Activated naive CD4-positive, alpha-beta T cell treated with anti-CD3 and anti-CD28 coated beads for 36 hours (primary cell): ENCODE results near the gene CCNC. TPM values are rescaled to one million over a fixed set of nuclear protein-coding genes. Genes with fewer than 3 reads are reported as not detected.
"Not testable (repeated sequence)": the region's sequence is repeated elsewhere in the genome, so short reads cannot be mapped to it uniquely, and the experiment has no call there.

Experiments
- CTCF ChIA-PET: fragments of 350-600 bp; sonication (Branson Sonifier 250); formaldehyde crosslinking; loops from one replicate; lab custom pipeline; 2021; ENCODE audit warnings: antibody characterized with exemption; lab: Charles Lee
- DNase-seq: peaks from one replicate; pipeline ENCODE4 v3.0.0-alpha.2; 2020
- H3K27ac Mint-ChIP-seq: one replicate; pipeline ENCODE4 v1.8.0; 2021; ENCODE audit warnings: mild to moderate bottlenecking, mixed read lengths
- H3K27me3 Mint-ChIP-seq: one replicate; pipeline ENCODE4 v1.8.0; 2021; ENCODE audit warnings: low read depth, mixed read lengths
- H3K36me3 Mint-ChIP-seq: one replicate; pipeline ENCODE4 v1.8.0; 2021; ENCODE audit warnings: low read depth, mixed read lengths
- H3K4me1 Mint-ChIP-seq: one replicate; pipeline ENCODE4 v1.8.0; 2021; ENCODE audit warnings: low read depth, mixed read lengths
- H3K4me3 Mint-ChIP-seq: one replicate; pipeline ENCODE4 v1.8.0; 2021; ENCODE audit warnings: mild to moderate bottlenecking, moderate library complexity, mixed read lengths
- H3K9me3 Mint-ChIP-seq: one replicate; pipeline ENCODE4 v1.8.0; 2021; ENCODE audit warnings: mixed read lengths
- intact Hi-C: fragments of 100-400 bp; cut with micrococcal nuclease; formaldehyde crosslinking; loops from one replicate; pipeline ENCODE4 v1.15.1; 2023
- total RNA-seq, 2 experiments: library from RNA; stranded (reverse); gene quantifications; one replicate each; pipeline ENCODE4 v1.2.3, GENCODE V29; 2021

Gene CCNC
- total RNA-seq, 2 experiments from 2014 or later: 51.6 to 51.8 TPM

DNA sequence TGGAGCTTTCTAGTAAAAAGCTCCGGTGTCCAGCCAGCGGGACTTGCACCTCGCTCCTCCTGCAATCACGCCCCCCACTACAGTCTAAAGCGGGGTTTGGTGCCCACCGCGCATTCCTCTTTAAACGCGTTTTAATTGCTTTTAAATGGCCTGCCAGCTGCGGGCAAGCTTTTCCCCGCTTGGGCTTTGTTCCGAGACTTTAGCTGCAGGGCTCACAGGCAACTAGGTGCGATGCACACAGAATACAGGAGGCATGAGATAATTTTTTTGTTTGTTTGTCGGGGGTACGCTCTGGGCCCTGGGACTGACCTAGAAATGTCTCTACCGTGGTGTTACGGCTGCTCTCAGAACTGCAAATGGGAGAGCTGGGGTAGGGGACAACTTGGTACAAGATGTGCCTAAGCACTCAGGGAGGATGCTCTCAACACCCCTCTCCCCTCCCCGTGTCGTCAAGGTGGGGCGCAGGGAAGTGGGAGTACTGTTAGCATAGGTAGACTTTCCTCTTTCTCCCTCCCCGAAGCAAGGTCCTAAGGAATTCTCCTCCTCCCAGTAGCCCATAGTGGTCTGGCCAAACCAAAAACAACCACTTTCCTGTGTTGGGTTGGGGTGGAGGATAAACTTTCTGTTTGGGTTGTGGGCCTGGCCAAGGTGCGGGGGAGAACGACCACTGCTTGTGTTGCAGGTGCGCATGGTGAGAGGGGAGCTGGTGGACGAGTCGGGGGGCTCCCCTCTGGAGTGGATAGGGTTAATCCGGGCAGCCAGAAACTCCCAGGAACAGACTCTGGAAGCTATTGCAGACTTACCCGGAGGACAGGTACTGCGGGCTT is 39.8 kb upstream of the CCNC start:
- no peak for DNase-seq
- intact Hi-C loops: loop anchor here (2.0 kb wide), 1 partner anchor 775 kb away; no protein-coding TSS in a partner anchor
- Mint-ChIP-seq H3K27ac (no peak overlapping the region), H3K9me3 (peaks cover 1% of the 10 kb centered on the region), H3K36me3 (no peaks in the 10 kb centered on the region), H3K4me1 (peaks cover 44% of the 10 kb centered on the region), H3K27me3 (peaks cover 86% of the 10 kb centered on the region), H3K4me3 (no peak overlapping the region)
- CTCF ChIA-PET: interaction anchor here (1.1 to 1.3 kb wide), 2 partner anchors 20 to 139 kb away, joined by 3 to 7 read pairs; no protein-coding TSS in a partner anchor

GRCh38 chr6:99607416-99608036 is 39.1 kb upstream of the CCNC start:
- no peak for DNase-seq
- Mint-ChIP-seq H3K27me3 (peaks cover 87% of the 10 kb centered on the region), H3K4me3 (no peak overlapping the region), H3K36me3 (no peaks in the 10 kb centered on the region), H3K27ac (no peak overlapping the region), H3K4me1 (peaks cover 49% of the 10 kb centered on the region), H3K9me3 (peaks cover 1% of the 10 kb centered on the region)
- CTCF ChIA-PET: interaction anchor here (1.3 kb wide), 1 partner anchor 19 kb away, joined by 7 read pairs; no protein-coding TSS in a partner anchor
- intact Hi-C loops: loop anchor here (2.0 kb wide), 1 partner anchor 775 kb away; no protein-coding TSS in a partner anchor

- no peaks in the 10 kb centered on the region for H3K36me3 Mint-ChIP-seq
- CTCF ChIA-PET: interaction anchor here (1.3 kb wide), 1 partner anchor 18 kb away, joined by 7 read pairs; no protein-coding TSS in a partner anchor
- H3K27ac Mint-ChIP-seq: no peak within 1 kb of the TSS
- no peak within 1 kb of the TSS for H3K4me3 Mint-ChIP-seq
- peaks cover 86% of the 10 kb centered on the region for H3K27me3 Mint-ChIP-seq
- peaks cover 1% of the 10 kb centered on the region for H3K9me3 Mint-ChIP-seq
- DNase-seq: no peak
- intact Hi-C loops: no loop called here
- peaks cover 52% of the 10 kb centered on the region for H3K4me1 Mint-ChIP-seq
Observed at GRCh38 chr6:99606656-99607415, 38.4 kb upstream of the CCNC start, which contains the start of gene PRDM13. PRDM13 (plus strand) TSS chr6:99606833; CDS start chr6:99607035, 202 bp downstream.

GRCh38 chr6:99605911-99606655 is 37.6 kb upstream of the CCNC start:
- peaks cover 45% of the 10 kb centered on the region for H3K4me1 Mint-ChIP-seq

DNA sequence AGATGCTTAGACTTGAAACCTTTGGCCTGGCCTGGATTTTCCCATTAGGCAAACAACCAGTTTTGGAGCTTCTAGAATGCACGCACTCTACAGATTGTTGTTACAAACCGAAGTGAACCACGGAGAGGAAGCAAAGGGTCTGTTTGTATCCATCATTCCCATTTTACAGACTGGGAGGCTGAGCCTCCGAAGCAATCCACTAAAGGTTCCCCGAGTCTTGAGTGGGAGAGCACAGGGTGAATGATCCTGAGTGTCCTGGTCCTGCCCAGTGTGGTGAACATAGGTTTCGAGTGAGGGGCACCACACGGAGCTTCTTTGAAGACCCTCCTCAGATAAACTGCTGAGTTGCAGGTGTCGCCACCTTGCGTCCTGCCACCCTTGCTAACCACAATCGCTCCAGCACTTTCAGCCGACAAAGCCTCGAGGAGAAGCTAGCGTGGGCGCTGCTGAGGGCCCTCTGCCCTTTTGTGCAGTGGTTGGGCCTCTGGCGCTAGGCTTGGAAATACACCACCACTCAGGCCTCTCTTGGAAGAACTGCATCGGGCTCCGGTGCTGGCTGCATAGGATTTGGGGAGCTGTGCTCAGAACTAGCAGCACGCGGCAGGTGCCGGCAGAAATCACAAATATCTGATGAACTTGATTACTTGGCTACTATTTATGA is 36.7 kb upstream of the CCNC start:
- intact Hi-C loops: loop anchor here (1.0 kb wide), 1 partner anchor 9 kb away; no protein-coding TSS in a partner anchor
- H3K27ac Mint-ChIP-seq: no peak overlapping the region
- DNase-seq: no peak
- peaks cover 1% of the 10 kb centered on the region for H3K9me3 Mint-ChIP-seq
- H3K4me1 Mint-ChIP-seq: peaks cover 37% of the 10 kb centered on the region
- no peak overlapping the region for H3K4me3 Mint-ChIP-seq
- CTCF ChIA-PET: interaction anchor here (2.1 kb wide), 1 partner anchor 17 kb away, joined by 6 read pairs; no protein-coding TSS in a partner anchor
- H3K36me3 Mint-ChIP-seq: no peaks in the 10 kb centered on the region
- H3K27me3 Mint-ChIP-seq: peaks cover 81% of the 10 kb centered on the region

More at GRCh38 chr6:99605911-99606655, 37.6 kb upstream of the CCNC start:
- H3K27me3 Mint-ChIP-seq: peaks cover 82% of the 10 kb centered on the region
- peaks cover 1% of the 10 kb centered on the region for H3K9me3 Mint-ChIP-seq
- no peaks in the 10 kb centered on the region for H3K36me3 Mint-ChIP-seq
- no peak for DNase-seq
- no peak overlapping the region for H3K4me3 Mint-ChIP-seq
- no peak overlapping the region for H3K27ac Mint-ChIP-seq
- intact Hi-C loops: loop anchor here (1.0 kb wide), 1 partner anchor 8 kb away; no protein-coding TSS in a partner anchor
- CTCF ChIA-PET: interaction anchor here (2.1 kb wide), 1 partner anchor 17 kb away, joined by 6 read pairs; no protein-coding TSS in a partner anchor

DNA sequence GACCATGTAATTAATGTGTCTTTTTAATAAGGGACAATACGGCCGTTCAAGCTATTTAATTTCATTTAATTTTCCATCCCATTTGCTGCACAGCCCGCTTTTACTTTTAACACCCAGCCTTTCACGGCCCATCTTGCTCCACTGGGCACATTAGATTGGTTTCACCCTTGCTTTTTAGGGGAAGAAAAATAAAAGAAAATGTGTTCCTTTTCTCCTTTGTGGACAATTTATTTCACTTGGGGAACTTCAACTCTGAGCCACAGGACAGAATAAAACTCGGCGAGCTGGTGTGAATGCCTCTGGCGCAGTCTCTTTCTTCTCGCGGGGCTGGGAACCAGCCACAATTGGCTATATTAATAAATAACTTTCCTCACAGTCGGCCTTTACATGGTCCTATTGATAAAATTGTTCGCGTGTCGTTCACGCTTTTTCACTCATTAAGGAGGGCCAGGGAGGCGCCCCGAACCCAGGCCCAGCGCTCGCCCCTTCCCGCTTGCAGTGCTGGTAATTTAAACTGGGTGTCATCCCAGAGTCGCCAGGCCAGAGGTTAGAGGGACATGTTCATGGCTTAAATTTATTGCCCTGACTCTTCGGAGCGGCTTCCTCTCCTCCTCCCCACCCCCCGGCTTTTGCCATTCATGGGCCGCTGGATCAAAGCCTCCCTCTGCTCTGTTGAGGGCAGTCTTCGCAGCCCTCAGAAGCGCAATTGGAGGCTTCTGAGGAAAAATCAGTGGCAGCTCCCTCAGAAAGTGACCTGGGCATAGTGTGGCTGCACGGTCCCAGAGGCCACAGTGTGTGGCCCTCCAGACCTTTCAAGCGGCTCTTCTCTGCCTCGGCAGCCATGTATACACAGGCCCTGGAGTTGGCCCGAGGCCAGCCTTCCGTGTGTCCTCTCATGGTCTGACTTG is 36.0 kb upstream of the CCNC start:
- Mint-ChIP-seq H3K36me3 (no peaks in the 10 kb centered on the region), H3K27me3 (peaks cover 83% of the 10 kb centered on the region), H3K9me3 (no peaks in the 10 kb centered on the region), H3K27ac (no peak overlapping the region), H3K4me3 (peak overlapping the region; percentile 26), H3K4me1 (peaks cover 32% of the 10 kb centered on the region)
- no peak for DNase-seq
- intact Hi-C loops: loop anchor here (1.0 kb wide), 1 partner anchor 10 kb away; no protein-coding TSS in a partner anchor
- CTCF ChIA-PET: interaction anchor here (0.7 to 2.1 kb wide), 2 partner anchors 16 to 382 kb away, joined by 3 to 6 read pairs; no protein-coding TSS in a partner anchor

DNA sequence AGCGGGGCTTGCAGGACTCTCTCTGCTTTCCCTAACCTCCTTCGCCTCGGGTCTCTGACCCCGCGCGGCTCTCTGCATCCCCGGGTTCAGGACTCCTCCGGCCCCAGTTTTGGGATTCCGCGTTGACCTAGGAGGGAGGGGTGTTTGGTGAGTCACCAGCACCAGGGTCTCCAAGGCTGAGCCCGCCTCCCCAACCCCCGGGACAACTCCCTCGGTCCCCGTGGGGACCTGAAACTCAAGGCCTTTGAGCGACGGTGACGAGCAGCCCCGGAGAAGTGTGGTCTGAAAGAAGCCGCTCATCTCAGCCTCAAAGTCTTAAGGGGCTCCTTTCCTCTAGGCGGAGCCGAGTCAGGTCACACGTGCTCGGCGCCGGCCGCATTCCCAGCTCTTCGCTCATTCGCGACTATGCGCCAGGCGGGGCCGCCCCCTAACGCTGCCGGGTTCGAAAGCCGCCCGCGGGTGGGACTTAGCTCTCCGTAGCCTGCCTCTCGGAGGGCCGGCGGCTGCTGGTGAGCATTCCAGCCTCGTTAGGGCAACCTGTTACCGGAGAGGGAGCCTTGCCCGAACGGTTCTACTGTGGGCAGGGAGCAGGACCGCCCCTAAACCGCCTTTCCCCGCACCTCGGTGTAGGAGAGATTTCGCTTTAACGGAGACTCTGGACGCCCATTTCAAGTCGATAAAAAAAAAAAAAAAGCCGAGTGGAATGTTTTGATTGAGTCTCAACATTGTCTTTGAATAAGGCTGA is 35.1 kb upstream of the CCNC start:
- no peaks in the 10 kb centered on the region for H3K9me3 Mint-ChIP-seq
- H3K27me3 Mint-ChIP-seq: peaks cover 80% of the 10 kb centered on the region
- intact Hi-C loops: no loop called here
- CTCF ChIA-PET: interaction anchor here (0.7 to 2.1 kb wide), 2 partner anchors 15 to 383 kb away, joined by 3 to 6 read pairs; no protein-coding TSS in a partner anchor
- H3K36me3 Mint-ChIP-seq: no peaks in the 10 kb centered on the region
- peaks cover 29% of the 10 kb centered on the region for H3K4me1 Mint-ChIP-seq
- peak overlapping the region; percentile 26 for H3K4me3 Mint-ChIP-seq
- DNase-seq: peak; percentile 32
- no peak overlapping the region for H3K27ac Mint-ChIP-seq

DNA sequence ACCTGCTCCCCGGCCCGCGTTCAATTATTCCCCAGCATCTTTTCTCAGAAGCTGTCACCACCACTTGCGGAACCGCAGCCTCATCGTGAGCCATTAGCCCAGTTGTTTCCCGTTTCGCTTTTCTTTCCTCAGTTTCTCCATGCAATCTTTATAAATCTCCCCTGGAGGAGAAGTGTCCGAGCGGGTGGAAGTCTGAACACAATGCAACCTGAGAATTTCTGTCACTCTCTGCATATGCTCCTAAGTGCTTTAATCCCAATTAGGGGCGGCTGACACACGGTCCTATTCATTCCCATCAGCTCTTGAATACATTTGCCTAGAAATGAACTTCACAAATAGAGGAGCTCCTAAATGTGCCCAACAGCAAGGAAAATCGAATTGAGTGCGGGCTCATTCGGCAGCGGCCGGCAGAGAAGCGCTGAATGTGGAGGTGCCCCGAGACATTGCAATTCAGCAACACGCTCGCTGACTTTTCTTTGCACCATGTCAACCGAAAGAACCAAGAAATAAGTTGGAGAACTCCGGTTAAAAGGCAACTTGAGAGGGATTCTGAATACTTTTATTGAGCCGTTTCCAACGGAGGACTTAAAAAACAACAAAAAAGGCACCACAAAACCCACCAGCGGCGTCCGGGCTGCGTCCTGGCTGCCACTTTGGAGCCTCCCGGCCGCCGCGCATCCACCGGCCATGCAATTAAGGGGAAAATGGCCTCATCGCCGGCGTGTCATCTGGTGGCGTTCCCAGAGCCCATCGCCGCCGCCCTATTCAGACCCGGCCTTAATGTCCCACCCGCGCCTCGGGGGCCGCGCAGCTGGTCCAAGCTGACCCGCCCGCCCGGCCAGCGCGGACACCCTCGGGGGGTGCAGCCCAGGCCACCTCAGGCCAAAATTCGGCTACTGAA is 34.3 kb upstream of the CCNC start:
- CTCF ChIA-PET: interaction anchor here (1.0 kb wide), 1 partner anchor 17 kb away, joined by 3 read pairs; no protein-coding TSS in a partner anchor
- peaks cover 27% of the 10 kb centered on the region for H3K4me1 Mint-ChIP-seq
- no peak for DNase-seq
- peak overlapping the region; percentile 40 for H3K4me3 Mint-ChIP-seq
- intact Hi-C loops: loop anchor here (1.0 kb wide), 1 partner anchor 11 kb away; no protein-coding TSS in a partner anchor
- H3K27ac Mint-ChIP-seq: no peak overlapping the region
- no peaks in the 10 kb centered on the region for H3K36me3 Mint-ChIP-seq
- H3K9me3 Mint-ChIP-seq: no peaks in the 10 kb centered on the region
- peaks cover 76% of the 10 kb centered on the region for H3K27me3 Mint-ChIP-seq

- DNase-seq, CTCF ChIA-PET, intact Hi-C loops, H3K27ac Mint-ChIP-seq, H3K4me3 Mint-ChIP-seq, H3K36me3 Mint-ChIP-seq, H3K9me3 Mint-ChIP-seq: not testable (repeated sequence)
- H3K4me1 Mint-ChIP-seq: peaks cover 14% of the 10 kb centered on the region
- peaks cover 66% of the 10 kb centered on the region for H3K27me3 Mint-ChIP-seq
Observed at GRCh38 chr6:99594696-99595095, 26.2 kb upstream of the CCNC start.
